H9 (cell line): ENCODE data around the gene NKG7. TPM values are rescaled to one million over a fixed set of nuclear protein-coding genes. Genes with fewer than 3 reads are reported as not detected.

Experiments used
- DNase-seq: peaks from one replicate; pipeline ENCODE4 v3.0.0-alpha.2; 2017
- H2AFZ ChIP-seq: one replicate; pipeline ENCODE4 v1.6.1; 2013; ENCODE audit warnings: mild to moderate bottlenecking, low read length, control low read depth, moderate library complexity
- H2AK5ac ChIP-seq: 2 replicates; pipeline ENCODE4 v1.6.1; 2013; ENCODE audit warnings: low read length, control low read depth, mixed read lengths; ENCODE audit not compliant: insufficient read length
- H2BK120ac ChIP-seq: one replicate; pipeline ENCODE4 v1.6.1; 2013; ENCODE audit warnings: low read depth, mild to moderate bottlenecking, low read length, control low read depth, inconsistent platforms; ENCODE audit not compliant: poor library complexity, severe bottlenecking
- H2BK12ac ChIP-seq: 2 replicates; pipeline ENCODE4 v1.6.1; 2013; ENCODE audit warnings: low read length, control low read depth, mixed read lengths, low read depth; ENCODE audit not compliant: insufficient read length
- H2BK15ac ChIP-seq: 2 replicates; pipeline ENCODE4 v1.6.1; 2013; ENCODE audit warnings: low read depth, low read length, control low read depth
- H2BK20ac ChIP-seq: one replicate; pipeline ENCODE4 v1.6.1; 2013; ENCODE audit warnings: low read depth, mild to moderate bottlenecking, low read length, control low read depth, inconsistent platforms; ENCODE audit not compliant: poor library complexity, severe bottlenecking
- H2BK5ac ChIP-seq: 2 replicates; pipeline ENCODE4 v1.6.1; 2013; ENCODE audit warnings: low read length, control low read depth, mixed read lengths; ENCODE audit not compliant: insufficient read length
- H3K14ac ChIP-seq: 2 replicates; pipeline ENCODE4 v1.6.1; 2013; ENCODE audit warnings: low read length, control low read depth; ENCODE audit not compliant: insufficient read depth
- H3K18ac ChIP-seq: 2 replicates; pipeline ENCODE4 v1.6.1; 2013; ENCODE audit warnings: low read depth, mild to moderate bottlenecking, mixed read lengths, low read length, control low read depth; ENCODE audit not compliant: insufficient read length
- H3K23ac ChIP-seq: 2 replicates; pipeline ENCODE4 v1.6.1; 2013; ENCODE audit warnings: low read length, control low read depth, mixed read lengths, low read depth; ENCODE audit not compliant: insufficient read length
- H3K23me2 ChIP-seq: 2 replicates; pipeline ENCODE4 v1.6.1; 2013; ENCODE audit warnings: low read depth, mild to moderate bottlenecking, mixed read lengths, low read length, control low read depth; ENCODE audit not compliant: insufficient read length, poor library complexity, severe bottlenecking
- H3K27ac ChIP-seq: 2 replicates; pipeline ENCODE4 v1.5.1; 2013; ENCODE audit warnings: low read length, control low read depth, mixed read lengths, low read depth; ENCODE audit not compliant: insufficient read length
- H3K27me3 ChIP-seq: 2 replicates; pipeline ENCODE4 v1.6.1; 2013; ENCODE audit warnings: low read length, control low read depth, inconsistent platforms; ENCODE audit not compliant: insufficient read depth
- H3K4ac ChIP-seq: 2 replicates; pipeline ENCODE4 v1.6.1; 2013; ENCODE audit warnings: low read depth, mild to moderate bottlenecking, control low read depth, inconsistent platforms, low read length, moderate library complexity
- H3K4me1 ChIP-seq: 2 replicates; pipeline ENCODE4 v1.6.1; 2013; ENCODE audit warnings: low read length, control low read depth, inconsistent platforms; ENCODE audit not compliant: insufficient read depth
- H3K4me2 ChIP-seq: 2 replicates; pipeline ENCODE4 v1.6.1; 2013; ENCODE audit warnings: low read length, control low read depth, mixed read lengths; ENCODE audit not compliant: insufficient read length, insufficient read depth
- H3K56ac ChIP-seq: 2 replicates; pipeline ENCODE4 v1.6.1; 2013; ENCODE audit warnings: low read depth, mild to moderate bottlenecking, mixed read lengths, low read length, control low read depth; ENCODE audit not compliant: insufficient read length
- H3K79me1 ChIP-seq: 2 replicates; pipeline ENCODE4 v1.6.1; 2013; ENCODE audit warnings: low read depth, mild to moderate bottlenecking, moderate library complexity, low read length, control low read depth, inconsistent platforms; ENCODE audit not compliant: insufficient read depth, poor library complexity, severe bottlenecking
- H3K79me2 ChIP-seq: 2 replicates; pipeline ENCODE4 v1.6.1; 2013; ENCODE audit warnings: low read length, control low read depth, inconsistent platforms; ENCODE audit not compliant: insufficient read depth
- H3K9ac ChIP-seq: 2 replicates; pipeline ENCODE4 v1.6.1; 2013; ENCODE audit warnings: low read length, control low read depth, mixed read lengths; ENCODE audit not compliant: insufficient read length; ENCODE audit errors: extremely low read depth
- H3K9me3 ChIP-seq: one replicate; pipeline ENCODE4 v1.6.1; 2013; ENCODE audit warnings: low read depth, low read length, inconsistent platforms; ENCODE audit not compliant: control insufficient read depth
- H3T11ph ChIP-seq: one replicate; pipeline ENCODE4 v1.6.1; 2013; ENCODE audit warnings: mild to moderate bottlenecking, low read length, control low read depth, inconsistent platforms
- H4K20me1 ChIP-seq: one replicate; pipeline ENCODE4 v1.6.1; 2013; ENCODE audit not compliant: control insufficient read depth, insufficient read length, insufficient read depth
- H4K5ac ChIP-seq: 2 replicates; pipeline ENCODE4 v1.6.1; 2013; ENCODE audit warnings: low read depth, mild to moderate bottlenecking, mixed read lengths, low read length, control low read depth; ENCODE audit not compliant: insufficient read length
- H4K8ac ChIP-seq: replicated peaks from 2 replicates; pipeline ENCODE4 v1.6.1; 2013; ENCODE audit warnings: low read length, control low read depth, mixed read lengths, low read depth; ENCODE audit not compliant: insufficient read length
- H4K91ac ChIP-seq: 2 replicates; pipeline ENCODE4 v1.6.1; 2013; ENCODE audit warnings: low read depth, mild to moderate bottlenecking, moderate library complexity, mixed read lengths, low read length, control low read depth; ENCODE audit not compliant: insufficient read length
- H3K27ac Mint-ChIP-seq, 3 experiments: 2 replicates in 2 of 3; 3 replicates in 1 of 3; pipeline ENCODE4 v1.8.0; 2020 to 2021; ENCODE audit warnings: mixed read lengths in 3 of 3, mild to moderate bottlenecking in 1 of 3, moderate library complexity in 1 of 3
- H3K27me3 Mint-ChIP-seq: 2 replicates; pipeline ENCODE4 v1.8.0; 2021; ENCODE audit warnings: low read depth, mild to moderate bottlenecking, moderate library complexity, mixed read lengths
- H3K36me3 Mint-ChIP-seq, 3 experiments: 2 replicates in 2 of 3; 3 replicates in 1 of 3; pipeline ENCODE4 v1.8.0; 2020 to 2021; ENCODE audit warnings: low read depth in 3 of 3, mixed read lengths in 3 of 3; ENCODE audit not compliant: insufficient read depth in 1 of 3
- H3K4me1 Mint-ChIP-seq, 2 experiments: 2 replicates each; pipeline ENCODE4 v1.8.0; 2020; ENCODE audit warnings: mixed read lengths in 2 of 2
- H3K4me3 Mint-ChIP-seq, 2 experiments: 2 replicates in 1 of 2; 3 replicates in 1 of 2; pipeline ENCODE4 v1.8.0; 2020 to 2021; ENCODE audit warnings: mild to moderate bottlenecking in 2 of 2, mixed read lengths in 2 of 2, moderate library complexity in 1 of 2
- H3K9me3 Mint-ChIP-seq, 2 experiments: 2 replicates in 1 of 2; 3 replicates in 1 of 2; pipeline ENCODE4 v1.8.0; 2020; ENCODE audit warnings: mild to moderate bottlenecking in 2 of 2, mixed read lengths in 2 of 2, moderate library complexity in 1 of 2
- WGBS: extraction: QIAGEN DNeasy Blood & Tissue Kit; methylation state at CpG from one replicate; pipeline ENCODE4 v1.1.7; 2013; ENCODE audit warnings: missing lambda C conversion rate, low lambda C conversion rate, mixed read lengths; ENCODE audit not compliant: insufficient read length; ENCODE audit errors: extremely low coverage; 5-methylcytosine and 5-hydroxymethylcytosine counted together
- total RNA-seq: library from RNA; stranded (reverse); gene quantifications from 2 replicates; pipeline ENCODE4 v1.2.1, GENCODE V29; 2021
- TF ChIP-seq, protein P1 (sequence below): fragments of 200-600 bp; sonication (generic); conservative IDR thresholded peaks from 3 replicates; pipeline ENCODE4 v1.8.0; 2021; ENCODE audit warnings: antibody characterized with exemption, mild to moderate bottlenecking

The NKG7 gene
- total RNA-seq, 1 experiment from 2014 or later = not detected

DNA sequence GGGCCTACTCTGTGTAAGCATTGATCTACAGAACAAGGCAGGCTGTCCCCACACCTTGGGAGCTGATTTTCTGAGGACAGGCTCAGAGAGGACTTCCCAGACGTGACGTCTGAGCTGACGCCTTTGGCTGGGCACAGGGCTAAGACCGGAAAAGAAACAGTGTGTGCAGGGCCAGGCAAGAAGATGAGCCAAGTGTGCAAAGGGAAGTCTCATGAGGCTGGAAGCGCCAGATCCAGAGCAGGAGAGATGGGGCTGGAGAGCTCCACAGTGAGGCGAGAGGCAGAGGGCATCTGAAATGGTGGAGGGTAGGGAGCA, 48.3 kb downstream of the NKG7 start:
- Histone ChIP-seq H3K18ac (no peak overlapping the region), H4K8ac (no peak overlapping the region), H3K27ac (no peak overlapping the region), H2AFZ (no peak overlapping the region), H3K4me2 (no peak overlapping the region), H3K9me3 (no peaks in the 10 kb centered on the region), H3K14ac (no peak overlapping the region), H3K4ac (no peak overlapping the region), H2BK20ac (no peak overlapping the region), H4K91ac (no peak overlapping the region), H3T11ph (no peak overlapping the region), H2AK5ac (no peak overlapping the region), H3K79me1 (no peaks in the 10 kb centered on the region), H2BK120ac (no peak overlapping the region), H3K79me2 (no peaks in the 10 kb centered on the region), H3K23ac (no peak overlapping the region), H2BK12ac (no peak overlapping the region), H3K9ac (no peak overlapping the region), H3K4me1 (no peaks in the 10 kb centered on the region; the same call in 1 of the 2 replicates), H2BK15ac (no peak overlapping the region), H4K5ac (no peak overlapping the region), H3K23me2 (peaks cover 8% of the 10 kb centered on the region), H3K27me3 (no peaks in the 10 kb centered on the region), H3K56ac (no peak overlapping the region), H4K20me1 (no peaks in the 10 kb centered on the region), H2BK5ac (no peak overlapping the region)
- Mint-ChIP-seq H3K4me3 (no peak overlapping the region), H3K4me1 (peaks cover 9 to 22% of the 10 kb centered on the region in 2 experiments), H3K27ac (no peak overlapping the region), H3K36me3 (peaks cover 5 to 16% (median 9%) of the 10 kb centered on the region in 3 experiments; a peak in 5 of 7 replicates), H3K27me3 (peaks cover 5% of the 10 kb centered on the region), H3K9me3 (no peaks in the 10 kb centered on the region)
- no CpG with 5 or more reads among the region's 6 CpGs for WGBS
- TF ChIP-seq, protein P1, sequence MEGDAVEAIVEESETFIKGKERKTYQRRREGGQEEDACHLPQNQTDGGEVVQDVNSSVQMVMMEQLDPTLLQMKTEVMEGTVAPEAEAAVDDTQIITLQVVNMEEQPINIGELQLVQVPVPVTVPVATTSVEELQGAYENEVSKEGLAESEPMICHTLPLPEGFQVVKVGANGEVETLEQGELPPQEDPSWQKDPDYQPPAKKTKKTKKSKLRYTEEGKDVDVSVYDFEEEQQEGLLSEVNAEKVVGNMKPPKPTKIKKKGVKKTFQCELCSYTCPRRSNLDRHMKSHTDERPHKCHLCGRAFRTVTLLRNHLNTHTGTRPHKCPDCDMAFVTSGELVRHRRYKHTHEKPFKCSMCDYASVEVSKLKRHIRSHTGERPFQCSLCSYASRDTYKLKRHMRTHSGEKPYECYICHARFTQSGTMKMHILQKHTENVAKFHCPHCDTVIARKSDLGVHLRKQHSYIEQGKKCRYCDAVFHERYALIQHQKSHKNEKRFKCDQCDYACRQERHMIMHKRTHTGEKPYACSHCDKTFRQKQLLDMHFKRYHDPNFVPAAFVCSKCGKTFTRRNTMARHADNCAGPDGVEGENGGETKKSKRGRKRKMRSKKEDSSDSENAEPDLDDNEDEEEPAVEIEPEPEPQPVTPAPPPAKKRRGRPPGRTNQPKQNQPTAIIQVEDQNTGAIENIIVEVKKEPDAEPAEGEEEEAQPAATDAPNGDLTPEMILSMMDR = no peak
- DNase-seq = no peak
